GM12872 (cell line): ENCODE data around the gene CDK2AP2.

Experiments
- CTCF ChIP-seq: IDR thresholded peaks from 3 replicates; pipeline ENCODE4 v1.5.1; 2011; ENCODE audit warnings: low read depth, mild to moderate bottlenecking, low read length, moderate library complexity; ENCODE audit not compliant: insufficient read depth

The CDK2AP2 gene

GRCh38 chr11:67500484-67500821 is 7.5 kb downstream of the CDK2AP2 start:
- TF ChIP-seq CTCF: no peak

GRCh38 chr11:67499808-67500483 is 8.0 kb downstream of the CDK2AP2 start:
- TF ChIP-seq CTCF: no peak

GRCh38 chr11:67498544-67498972 is 9.4 kb downstream of the CDK2AP2 start:
- no peak for TF ChIP-seq CTCF

GRCh38 chr11:67497656-67498291 is 10.2 kb downstream of the CDK2AP2 start:
- TF ChIP-seq CTCF: no peak

GRCh38 chr11:67496113-67496512 is 11.8 kb downstream of the CDK2AP2 start:
- TF ChIP-seq CTCF: no peak

- TF ChIP-seq CTCF: no peak
Measured at GRCh38 chr11:67495234-67496005, 12.5 kb downstream of the CDK2AP2 start.
